T-helper 2 cell (primary cell): ENCODE data around the gene GOLGA5.
A peak's percentile ranks its signal among the peaks of the same experiment; 100 is the strongest.
"Not testable (repeated sequence)": the region's sequence is repeated elsewhere in the genome, so short reads cannot be mapped to it uniquely, and the experiment has no call there.

Experiments
- DNase-seq, 5 experiments: peaks; one replicate each; pipeline versions ENCODE4 v3.0.0 to v3.0.0-alpha.2; 2012 to 2022
- total RNA-seq, 2 donors: gene quantifications; one replicate each; lab custom pipeline; 2026; lab: John Stamatoyannopoulos, UW

GOLGA5 gene, protein sequence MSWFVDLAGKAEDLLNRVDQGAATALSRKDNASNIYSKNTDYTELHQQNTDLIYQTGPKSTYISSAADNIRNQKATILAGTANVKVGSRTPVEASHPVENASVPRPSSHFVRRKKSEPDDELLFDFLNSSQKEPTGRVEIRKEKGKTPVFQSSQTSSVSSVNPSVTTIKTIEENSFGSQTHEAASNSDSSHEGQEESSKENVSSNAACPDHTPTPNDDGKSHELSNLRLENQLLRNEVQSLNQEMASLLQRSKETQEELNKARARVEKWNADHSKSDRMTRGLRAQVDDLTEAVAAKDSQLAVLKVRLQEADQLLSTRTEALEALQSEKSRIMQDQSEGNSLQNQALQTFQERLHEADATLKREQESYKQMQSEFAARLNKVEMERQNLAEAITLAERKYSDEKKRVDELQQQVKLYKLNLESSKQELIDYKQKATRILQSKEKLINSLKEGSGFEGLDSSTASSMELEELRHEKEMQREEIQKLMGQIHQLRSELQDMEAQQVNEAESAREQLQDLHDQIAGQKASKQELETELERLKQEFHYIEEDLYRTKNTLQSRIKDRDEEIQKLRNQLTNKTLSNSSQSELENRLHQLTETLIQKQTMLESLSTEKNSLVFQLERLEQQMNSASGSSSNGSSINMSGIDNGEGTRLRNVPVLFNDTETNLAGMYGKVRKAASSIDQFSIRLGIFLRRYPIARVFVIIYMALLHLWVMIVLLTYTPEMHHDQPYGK
- 18.7 to 38.9 reads per million in 2 donors for total RNA-seq

DNA sequence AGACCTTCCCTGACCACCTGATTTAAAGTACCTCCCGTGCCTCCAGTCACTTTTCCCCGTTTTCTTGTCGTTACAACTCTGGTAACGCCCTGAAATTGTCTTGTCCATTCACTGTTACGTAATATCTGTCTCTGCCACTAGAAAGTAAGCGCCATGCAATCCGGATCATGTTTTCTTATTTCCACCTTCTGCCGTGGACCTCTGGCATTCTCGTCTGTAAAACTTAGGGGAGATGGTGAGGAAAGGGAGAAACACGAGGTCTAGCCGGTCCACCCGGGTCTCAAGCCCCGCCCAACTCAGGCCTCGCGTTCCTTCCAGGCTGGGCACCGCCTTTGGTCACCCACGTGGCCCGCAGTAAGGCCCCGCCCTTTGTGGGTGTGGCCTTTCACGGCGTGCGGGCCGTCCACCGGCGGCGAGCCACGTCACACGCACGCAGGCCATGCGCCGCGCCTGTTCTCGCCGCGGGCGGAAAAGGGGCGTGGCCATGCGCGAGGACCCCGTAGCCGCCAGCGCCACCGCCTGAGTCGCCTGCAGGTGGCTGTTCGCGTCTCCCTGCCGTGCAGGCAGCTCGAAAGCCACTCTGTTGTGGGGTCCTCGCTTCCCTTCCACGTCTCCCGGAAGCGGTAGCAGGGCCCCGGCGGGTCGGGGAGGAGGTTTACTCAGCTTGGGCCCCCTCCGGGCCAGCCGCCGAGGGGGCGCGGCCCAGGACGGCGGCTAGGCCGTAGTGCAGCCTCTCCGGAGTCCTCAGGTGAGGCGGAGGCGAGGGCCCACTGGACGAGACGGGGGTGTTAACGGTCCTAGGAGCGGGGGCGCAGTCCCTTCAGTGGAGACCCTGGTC is at the start of gene GOLGA5:
GOLGA5 (plus strand) TSS at position 597 of the 838 bp plus-strand sequence. CDS start 3,133 bp downstream, outside the sequence.
- DNase-seq, result peak; percentile 94 to 99 (median 97)

DNA sequence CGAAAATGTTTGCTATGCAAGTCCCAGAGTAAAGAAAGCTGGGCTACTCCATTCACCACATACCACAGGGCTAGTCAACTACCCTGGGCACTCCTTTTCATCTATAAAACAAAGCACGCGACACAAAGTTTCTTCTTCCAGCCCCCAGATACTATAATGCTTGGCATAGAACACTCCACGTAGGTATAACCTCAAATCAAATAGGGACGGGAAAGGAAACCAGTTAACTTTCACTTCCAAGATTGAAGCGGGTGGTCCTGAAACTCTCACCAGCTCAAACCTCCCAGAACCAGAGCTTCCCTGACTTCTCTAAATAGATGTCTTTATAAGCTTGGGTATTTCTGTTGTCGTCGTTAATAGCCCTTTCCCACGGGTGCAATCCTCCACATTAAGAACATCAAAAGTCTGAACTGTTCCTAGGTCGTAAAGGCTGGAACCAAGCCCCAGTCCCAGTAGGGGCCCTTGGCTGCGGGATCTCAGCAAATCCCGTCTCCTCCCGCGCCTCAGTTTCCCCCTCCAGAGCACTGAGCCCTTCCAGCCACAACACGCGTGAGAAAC is 46.3 kb upstream of the GOLGA5 start:
- DNase-seq, result no peak

DNA sequence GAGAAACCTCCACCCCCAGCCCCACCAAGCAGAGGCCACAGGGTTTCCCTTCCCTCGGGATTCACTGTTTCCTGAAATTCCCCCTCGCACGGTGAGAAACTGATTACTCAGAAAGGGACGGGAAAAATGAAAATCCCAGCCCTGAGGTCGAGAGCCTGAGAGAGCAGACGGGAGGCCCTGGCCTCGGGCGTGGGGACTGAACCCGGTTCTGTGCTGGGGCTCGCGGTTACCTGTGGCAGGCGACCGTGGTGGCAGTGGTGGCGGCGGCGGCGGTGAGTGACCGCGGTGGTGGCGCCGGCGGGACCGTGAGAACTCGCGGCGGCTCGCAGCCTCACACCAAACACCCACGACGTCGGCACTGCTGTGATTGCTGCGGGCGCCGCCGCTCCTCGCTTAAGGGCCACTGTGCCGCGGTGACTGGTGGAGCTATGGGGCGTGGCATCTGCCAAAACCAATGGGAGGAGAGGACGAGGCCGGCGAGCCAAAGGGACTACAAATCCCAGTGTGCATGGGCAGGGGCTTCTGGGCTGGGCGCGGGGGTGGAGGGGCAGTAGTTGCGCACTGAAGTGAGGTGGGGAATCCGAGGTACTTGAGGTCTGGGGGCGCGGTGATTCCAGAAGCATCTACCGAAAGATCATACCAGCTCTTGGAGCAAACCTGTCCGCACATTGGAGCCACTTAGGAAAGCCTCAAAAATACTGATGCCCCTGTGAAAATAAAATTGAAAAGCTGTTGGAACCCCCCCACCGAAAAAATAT is 45.7 kb upstream of the GOLGA5 start, which contains the start of gene LGMN:
LGMN (minus strand) TSS at position 369 of the 758 bp plus-strand sequence. CDS start 15,841 bp downstream, outside the sequence.
- DNase-seq, result peak; percentile 56 to 88 (median 66)

DNA sequence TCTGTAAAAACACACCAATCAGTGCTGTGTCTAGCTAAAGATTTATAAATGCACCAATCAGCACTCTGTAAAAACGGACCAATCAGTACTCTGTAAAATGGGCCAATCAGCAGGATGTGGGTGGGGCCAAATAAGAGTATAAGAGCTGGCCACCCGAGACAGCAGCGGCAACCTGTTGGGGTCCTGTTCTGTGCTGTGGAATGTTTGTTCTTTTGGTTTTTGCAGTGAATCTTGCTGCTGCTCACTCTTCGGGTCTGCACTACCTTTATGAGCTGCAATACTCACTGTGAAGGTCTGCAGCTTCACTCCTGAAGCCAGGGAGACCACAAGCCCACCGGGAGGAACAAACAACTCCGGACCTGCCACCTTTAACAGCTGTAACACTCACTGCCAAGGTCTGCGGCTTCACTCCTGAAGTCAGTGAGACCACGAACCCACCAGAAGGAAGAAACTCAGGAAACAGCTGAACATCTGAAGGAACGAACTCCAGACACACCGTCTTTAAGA is 43.8 kb upstream of the GOLGA5 start:
- peak in 3 of 5 experiments; percentile 23 to 41 (median 25) for DNase-seq

DNA sequence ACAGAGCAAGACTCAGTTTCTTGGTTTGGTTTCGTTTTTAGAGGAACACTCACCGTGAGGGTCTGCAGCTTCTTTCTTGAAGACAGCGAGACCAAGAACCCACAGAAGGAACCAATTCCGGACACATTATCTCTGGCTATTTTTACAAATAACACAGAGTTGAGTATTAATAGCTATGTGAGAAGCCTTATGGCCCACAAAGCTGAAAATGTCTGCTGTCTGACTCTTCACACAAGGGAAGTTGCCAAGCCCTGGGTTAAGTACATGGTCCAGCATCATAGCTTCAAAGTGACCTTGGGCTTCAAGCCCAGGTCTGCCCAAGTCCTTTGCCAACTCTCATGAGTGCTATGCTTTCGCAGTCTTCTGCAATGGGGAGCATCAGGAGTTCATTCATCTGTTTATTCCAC is 43.1 kb upstream of the GOLGA5 start:
- DNase-seq, result no peak

DNA sequence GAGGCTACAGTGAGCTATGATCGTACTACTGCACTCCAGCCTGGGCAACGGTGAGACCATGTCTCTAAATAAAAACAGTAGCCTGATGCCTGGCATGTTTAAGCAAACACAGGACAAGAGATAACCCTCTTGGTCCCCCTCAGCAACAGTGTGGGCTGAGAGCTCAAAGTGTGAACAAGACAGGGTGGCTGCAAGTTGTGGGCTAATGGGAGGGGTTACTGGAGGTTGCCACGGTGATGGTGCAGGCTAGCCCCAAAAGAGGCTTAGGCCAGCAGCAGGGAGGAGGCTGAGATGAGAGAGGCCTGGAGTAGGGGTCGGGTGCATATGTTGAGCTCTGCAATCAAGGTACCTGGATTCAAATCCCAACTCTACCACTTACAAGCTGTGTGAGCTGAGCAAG is 42.3 kb upstream of the GOLGA5 start:
- DNase-seq, result no peak

DNA sequence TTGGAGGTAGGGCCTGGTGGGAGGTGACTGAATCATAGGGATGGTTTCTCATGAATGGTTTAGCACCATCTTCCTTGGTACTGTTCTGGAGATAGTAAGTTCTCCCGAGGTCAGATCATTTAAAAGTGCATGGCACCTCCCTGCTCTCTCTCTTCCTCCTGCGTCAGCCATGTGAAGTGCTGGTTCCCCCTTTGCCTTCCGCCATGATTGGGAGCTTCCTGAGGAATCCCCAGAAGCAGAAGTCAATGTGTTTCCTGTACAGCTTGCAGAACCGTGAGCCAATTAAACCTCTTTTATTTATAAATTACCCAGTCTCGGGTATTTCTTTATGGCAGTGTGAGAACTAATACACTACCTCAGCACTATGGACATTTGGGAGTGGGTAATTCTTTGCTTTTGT is 40.9 kb upstream of the GOLGA5 start:
- DNase-seq, result no peak

DNA sequence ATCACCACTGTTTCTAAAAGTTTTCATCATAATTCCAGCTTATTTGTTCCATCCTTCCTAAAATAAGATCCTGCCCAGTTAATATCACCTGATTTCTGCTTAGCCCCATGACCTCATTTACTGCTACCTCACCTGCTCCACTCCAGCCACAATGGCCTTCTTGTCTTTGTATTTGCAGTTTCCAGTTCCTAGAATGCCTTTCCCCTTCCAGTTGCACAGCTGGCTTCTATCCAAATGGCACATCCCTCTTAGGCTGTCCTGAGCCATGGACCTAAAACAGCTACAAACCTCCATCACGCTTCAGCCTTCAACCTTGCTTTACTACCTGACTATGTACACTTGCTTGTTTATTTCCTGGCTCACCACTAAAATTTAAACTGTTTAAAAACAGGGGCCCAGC is 39.1 kb upstream of the GOLGA5 start:
- DNase-seq, result no peak

DNA sequence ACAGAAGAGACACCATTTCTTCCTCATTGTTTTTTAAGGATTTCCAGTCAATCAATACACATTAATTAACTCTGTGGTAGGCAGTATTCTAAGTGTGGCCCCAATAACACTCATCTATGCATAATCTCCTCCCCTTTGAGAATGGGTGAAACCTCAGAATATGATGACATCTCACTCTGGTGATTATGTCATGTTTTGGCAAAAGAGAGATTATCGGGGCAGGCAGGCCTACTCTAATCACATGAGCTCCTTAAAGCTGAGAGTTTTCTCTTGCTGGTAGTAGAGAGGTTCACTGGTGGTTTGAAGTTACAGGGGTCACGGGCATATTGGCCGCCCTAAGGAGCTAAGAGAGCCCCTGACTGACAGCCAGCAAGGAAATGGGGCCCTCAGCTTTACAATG is 38.6 kb upstream of the GOLGA5 start:
- DNase-seq, result no peak

DNA sequence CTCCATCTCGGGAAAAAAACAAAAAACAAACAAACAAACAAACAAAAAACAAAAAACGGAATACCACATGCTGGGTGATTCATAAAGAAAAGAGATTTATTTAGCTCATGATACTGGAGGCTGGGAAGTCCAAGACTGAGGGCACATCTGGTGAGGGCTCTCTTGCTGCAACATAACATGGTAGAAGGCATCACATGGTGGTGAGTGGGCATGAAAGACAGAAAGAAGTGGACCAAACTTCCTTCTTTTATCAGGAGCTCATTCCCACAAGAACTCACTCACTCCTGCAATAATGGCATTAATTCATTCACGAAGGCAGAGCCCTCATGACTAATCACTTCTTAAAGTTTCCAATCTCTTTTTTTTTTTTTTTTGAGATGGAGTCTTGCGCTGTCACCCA is 37.7 kb upstream of the GOLGA5 start:
- no peak for DNase-seq

DNA sequence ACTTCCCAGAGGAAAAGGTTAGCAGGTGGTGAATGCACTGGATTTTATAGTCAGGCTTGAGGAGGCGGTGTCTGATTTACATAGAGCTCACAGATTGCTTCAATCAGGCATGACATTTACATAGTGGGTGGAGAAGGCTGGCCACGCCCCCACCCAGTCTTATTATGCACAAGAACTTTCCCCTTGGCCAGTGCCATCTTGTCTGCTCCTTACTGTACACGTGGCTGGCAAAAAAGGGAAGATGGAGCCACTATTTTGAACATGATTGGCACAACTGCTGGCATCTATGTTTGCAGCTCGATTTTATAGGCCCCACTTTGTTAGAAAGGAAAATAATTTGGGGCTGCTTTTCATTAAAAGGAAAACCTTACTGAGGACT is 34.8 kb upstream of the GOLGA5 start:
- peak in 1 of 5 experiments; percentile 64 for DNase-seq

DNA sequence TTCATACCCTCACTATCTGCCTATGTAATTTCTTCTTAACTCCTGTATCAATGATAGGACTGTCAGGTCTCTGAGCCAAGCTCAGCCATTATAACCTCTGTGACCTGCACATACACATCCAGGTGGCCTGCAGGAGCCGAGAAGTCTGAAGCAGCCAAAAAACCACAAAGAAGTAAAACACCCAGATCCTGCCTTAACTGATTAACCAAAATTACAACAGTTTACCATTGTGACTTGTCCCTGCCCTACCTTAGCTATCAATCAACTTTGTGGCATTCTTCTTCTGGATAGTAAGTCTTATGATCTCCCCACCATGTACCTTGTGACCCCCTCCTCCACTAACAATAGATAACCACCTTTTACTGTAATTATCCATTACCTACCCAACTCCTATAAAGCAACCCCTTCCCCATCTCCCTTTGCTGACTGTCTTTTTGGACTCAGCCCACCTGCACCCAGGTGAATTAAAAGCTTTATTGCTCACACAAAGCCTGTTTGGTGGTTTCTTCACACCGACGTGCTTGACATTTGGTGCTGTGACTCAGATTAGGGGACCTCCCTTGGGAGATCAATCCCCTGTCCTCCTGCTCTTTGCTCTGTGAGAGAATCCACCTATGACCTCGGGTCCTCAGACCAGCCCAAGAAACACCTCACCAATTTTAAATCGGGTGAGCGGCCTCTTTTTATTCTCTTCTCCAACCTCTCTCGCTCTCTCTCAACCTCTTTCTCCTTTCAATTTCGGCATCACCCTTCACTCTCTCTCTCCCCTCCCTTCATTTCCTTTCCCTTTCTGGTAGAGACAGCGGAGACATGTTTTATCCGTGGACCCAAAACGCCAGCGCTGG is 34.2 kb upstream of the GOLGA5 start:
- DNase-seq, result peak in 1 of 5 experiments; percentile 68

DNA sequence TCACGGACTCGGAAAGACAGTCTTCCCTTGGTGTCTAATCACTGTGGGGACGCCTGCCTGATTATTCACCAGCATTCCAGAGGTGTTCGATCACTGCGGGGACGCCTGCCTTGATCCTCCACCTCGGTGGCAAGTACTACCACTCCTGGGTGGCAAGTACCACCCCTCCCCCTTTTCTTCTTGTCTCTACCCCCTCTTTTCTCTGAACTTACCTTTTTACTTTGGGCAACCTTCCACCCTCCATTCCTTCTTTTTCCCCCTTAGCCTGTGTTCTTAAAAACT is 33.6 kb upstream of the GOLGA5 start:
- DNase-seq, result no peak

DNA sequence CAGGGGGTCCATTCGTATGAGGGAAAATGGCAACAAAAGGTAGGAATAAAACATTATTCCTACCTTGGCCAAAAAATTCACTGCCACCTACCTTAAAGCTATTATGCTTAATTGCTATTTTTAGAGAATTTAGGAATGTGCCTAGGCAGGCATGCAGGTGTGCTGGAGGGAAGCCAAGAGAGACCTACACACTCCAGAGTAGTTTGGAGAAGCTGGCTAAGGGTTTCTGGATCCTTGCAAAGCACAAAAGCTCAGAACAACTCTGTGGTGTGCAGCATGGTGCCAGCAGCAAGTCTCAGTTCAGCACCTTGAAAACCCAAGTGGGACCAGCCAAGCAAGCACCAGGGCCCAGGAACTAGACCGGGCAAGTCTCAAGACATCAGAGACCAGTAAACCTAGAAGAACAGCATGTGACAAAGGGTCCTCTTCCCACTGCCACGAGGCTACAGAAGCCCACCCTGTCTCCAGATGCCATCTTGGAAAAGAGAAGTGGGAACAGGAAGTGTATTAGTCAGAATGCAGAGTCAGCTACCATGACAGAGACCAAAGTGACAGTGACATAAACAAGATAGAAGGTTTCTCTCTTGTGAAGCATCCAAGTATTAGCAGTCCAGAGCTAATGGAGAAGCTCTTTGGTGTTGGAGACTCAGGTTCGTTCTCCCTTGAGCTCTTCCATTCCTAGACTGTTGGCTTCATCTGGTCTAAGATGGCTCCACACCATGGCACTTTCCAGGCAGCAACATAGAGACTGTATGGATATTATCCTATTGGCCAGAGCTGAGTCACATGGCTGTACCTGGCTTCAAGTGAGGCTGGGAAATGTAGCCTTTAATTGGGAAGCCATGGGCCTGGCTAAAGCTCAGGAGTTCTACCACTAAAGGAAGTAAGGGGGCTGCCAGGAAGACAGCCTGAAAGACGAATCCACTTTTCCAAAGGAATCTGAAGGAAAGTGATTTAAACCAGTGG is 30.2 kb upstream of the GOLGA5 start:
- DNase-seq, result not testable (repeated sequence)

DNA sequence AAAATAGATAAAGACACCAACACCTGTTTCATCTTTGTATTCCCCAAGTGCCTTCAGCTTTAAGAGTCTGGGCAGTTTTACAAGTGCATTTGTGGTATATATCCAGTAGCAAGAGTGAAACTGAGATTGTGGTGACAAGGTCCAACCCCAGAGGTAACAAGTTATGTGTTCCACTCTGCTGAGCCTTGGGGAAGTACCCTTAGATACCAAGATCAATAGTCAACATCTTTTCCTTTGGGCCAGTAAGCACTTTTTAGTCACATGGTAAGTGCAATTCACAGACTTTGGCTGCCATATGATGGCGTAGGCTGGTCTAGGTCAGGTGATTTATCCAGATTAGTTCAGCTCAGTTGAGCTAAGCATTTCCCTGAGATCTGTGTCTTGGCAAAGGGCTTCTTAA is 25.9 kb upstream of the GOLGA5 start:
- peak in 2 of 5 experiments; percentile 35 to 94 for DNase-seq

DNA sequence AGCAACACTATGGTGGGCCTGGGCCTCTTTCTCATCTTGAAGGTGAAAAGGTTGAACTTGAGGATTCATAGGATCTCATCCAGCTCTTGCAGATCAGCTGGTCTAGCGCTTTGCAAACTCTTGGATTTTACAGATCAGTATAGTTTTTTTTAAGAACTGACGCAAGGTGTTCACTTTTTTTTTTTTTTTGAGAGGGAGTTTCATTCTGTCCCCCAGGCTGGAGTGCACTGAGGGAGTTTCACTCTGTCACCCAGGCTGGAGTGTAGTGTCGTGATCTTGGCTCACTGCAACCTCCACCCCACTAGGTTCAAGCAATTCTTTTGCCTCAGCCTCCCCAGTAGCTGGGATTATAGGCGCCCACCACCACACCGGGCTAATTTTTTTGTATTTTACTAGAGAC is 25.3 kb upstream of the GOLGA5 start:
- DNase-seq, result no peak

DNA sequence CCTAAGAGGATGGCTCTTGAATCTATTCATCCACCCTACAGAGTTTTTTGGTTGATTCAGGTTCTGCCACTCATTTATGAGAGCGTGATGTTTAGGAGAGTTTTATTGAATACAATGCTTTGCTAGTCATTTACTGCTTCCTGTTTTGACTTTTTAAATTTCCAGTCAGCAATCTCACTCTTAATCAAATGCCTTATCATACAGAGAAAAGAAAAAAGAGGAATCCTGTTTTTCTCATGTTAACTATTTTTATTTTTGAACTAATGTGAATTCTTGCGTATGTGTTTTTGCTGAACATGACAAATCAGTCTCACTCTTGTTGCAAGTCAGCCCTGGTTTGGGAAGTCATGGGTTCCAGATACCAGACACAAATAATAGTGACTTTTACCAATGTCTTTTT is 23.6 kb upstream of the GOLGA5 start:
- peak in 1 of 5 experiments; percentile 73 for DNase-seq

DNA sequence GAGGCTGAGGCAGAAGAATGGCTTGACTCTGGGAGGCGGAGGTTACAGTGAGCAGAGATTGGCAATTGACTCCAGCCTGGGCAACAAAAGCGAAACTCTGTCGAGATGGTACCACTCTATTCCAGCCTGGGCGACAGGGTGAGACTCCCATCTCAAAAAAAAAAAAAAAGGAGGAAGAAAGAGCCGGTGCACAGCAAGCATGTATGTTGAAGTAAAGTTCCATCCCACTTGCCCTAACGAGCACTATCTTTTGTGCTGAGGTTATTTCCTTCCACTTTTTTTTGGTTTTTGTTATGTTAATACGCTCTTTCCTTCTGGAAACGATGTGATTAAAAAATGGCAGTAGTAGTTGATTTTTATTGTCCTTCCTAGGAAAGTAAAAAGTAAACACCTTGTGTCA is 19.5 kb upstream of the GOLGA5 start:
- DNase-seq, result no peak

DNA sequence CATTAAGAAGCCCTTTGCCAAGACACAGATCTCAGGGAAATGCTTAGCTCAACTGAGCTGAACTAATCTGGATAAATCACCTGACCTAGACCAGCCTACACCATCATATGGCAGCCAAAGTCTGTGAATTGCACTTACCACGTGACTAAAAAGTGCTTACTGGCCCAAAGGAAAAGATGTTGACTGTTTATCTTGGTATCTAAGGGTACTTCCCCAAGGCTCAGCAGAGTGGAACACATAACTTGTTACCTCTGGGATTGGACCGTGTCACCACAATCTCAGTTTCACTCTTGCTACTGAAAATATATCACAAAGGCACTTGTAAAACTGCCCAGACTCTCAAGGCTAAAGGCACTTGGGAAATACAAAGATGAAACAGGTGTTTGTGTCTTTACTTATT is 18.8 kb upstream of the GOLGA5 start:
- DNase-seq, result peak in 1 of 5 experiments; percentile 88
